ENCODE results near the gene DIO3.
"Not testable (repeated sequence)": the region's sequence is repeated elsewhere in the genome, so short reads cannot be mapped to it uniquely, and the experiment has no call there.

The DIO3 gene

DNA sequence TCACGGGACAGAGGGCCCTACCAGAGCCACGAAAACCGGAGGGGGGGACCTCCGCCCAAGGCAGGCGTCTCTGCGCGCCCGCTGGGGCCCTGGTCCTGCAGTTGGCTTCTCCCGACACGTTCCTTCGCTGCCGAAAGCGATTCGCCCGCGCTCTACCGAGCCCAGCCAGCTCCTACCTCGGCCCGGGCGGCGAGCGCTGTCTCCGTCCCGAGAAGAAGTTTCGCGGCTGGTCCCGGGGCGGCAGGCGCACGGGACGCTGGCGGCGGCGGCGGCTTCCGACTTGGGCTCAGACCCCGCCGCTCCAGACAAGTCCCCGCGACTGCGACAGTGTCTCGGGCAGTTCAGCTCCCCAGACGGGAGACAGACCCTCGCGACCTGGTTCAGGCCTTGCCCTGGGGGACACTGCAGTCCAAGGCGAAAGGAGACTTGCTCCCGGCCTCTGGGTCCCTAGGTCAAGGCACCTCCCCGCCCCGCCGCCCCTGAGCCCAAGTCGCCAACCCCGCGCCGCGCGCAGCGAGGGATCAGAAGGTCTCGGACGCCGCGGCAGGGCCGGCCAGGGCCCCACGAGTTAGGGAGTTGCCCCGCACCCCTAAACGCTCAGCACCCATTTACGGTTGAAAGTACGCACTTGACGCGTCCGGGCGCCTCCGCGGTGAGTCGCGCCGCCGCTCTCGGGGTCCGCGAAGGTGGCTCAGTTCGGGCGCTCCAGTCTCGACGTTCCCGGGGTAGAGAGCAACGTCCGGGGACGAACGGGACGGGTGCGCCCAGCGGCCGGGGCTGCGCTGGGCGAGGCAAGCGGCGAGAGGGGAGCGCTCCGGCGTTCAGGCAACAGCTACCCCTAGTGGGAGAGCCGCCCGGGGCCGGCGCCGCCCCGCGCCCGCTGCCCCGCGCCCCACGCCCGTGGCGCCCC lies 1.4 kb upstream of the DIO3 start:
- DNase-seq: peak; percentile 44

DNA sequence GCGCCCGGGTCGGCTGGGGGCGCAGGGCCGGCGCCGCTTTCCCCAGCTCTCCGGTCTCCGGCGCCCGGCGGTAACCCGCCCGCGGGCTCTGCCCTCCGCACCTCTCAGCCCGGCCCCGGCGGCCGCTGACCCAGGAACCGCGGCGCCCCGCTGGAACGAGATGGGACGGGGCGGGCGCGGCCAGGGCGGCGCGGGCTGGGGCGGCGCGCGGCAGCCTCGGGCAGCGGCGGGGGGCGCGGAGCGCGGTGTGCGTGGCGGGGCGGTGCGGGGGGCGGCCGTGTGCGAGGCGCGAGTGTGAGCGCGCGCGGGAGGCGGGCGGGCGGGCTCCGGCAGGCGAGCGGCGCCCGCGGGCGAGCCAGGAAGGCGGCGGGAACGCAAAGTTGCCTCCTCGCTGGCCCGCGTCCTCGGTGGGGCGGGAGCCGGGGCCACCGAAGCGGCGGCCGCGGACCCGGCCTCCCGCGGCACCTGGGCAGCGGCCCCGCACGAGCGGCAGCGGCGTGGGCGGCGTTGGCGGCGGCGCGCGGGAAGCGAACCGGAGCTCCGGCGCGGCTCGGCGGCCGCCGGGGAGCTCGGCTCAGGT lies 671 bp upstream of the DIO3 start:
- no peak for DNase-seq

DNA sequence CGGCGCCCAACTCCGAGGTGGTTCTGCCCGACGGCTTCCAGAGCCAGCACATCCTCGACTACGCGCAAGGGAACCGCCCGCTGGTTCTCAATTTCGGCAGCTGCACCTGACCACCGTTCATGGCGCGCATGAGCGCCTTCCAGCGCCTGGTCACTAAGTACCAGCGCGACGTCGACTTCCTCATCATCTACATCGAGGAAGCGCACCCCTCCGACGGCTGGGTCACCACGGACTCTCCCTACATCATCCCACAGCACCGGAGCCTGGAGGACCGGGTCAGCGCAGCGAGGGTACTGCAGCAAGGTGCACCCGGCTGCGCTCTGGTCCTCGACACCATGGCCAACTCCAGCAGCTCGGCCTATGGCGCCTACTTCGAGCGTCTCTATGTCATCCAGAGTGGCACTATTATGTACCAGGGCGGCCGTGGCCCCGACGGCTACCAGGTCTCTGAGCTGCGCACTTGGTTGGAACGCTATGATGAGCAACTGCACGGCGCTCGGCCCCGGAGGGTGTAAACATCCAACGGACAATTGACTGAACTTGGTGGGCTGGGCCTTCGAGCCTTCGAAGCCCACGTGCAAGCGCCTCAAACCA lies 699 bp downstream of the DIO3 start:
- DNase-seq: no peak

DNA sequence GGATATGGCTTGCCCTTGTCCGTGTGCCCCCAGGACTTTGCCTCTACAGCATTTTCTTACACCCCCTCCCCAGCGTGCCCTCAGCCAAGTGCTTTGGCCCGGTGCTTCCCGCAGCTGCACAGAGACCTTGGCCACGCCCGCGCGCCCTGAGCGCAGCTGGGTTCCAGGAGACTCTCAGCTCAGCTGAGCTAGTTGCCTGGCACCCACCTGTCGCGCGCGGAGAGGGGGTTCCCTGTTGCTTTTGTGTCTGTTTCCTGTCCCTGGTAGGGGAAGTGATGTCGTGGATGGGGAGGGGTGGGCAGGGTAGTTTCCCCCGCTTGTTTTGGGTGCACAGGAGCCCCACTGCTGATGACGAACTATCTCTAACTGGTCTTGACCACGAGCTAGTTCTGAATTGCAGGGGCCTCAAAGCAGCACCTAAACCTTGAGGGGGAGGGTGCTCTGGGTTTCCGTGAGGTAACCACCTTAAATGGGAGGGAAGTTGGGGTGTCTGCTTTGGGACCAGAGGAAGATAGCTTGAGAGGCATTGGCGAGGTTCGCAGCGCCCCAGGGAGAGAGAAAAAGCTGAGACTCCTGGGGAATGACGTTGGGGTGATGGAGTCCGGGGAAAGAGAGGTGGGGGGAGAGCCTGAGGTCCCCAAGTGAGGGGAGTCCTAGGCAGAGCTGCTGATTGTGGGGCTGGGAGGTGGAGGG lies 1.5 kb downstream of the DIO3 start:
- DNase-seq: peak; percentile 39

DNA sequence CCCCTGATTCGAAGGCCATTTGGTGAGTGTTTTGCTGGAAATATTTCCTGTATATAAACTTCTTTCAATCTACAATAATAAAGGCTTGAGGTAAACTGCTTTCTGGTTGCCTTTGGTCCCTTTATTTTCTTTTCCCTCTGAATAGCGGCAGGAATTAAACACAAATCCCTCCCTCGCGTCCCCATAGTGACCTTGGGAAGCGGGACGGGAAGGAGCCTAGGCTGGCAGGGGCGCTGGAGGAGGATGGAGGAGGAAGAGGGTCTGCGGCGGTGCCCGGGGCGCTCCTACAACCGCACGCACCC lies 2.0 kb downstream of the DIO3 start:
- no peak for DNase-seq

GRCh38 chr14:101563654-101564443 lies 2.6 kb downstream of the DIO3 start:
- no peak for DNase-seq

DNA sequence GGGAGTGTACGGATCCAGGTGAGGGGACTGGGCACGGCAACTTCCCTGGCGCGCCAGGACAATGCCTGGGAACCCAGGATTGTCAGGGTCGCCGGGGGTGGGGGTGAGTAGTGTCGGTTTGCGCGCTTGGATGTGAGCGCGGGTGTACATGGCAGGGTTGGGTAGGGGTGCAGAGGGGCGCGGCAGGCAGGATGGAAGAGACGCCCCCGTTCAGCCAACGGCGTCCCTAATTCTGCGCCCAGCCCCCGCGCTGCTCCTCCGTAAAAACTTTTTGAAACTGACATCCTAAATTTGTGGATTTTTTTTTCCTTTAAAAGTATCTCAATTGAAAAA lies 3.1 kb downstream of the DIO3 start:
- DNase-seq: no peak

DNA sequence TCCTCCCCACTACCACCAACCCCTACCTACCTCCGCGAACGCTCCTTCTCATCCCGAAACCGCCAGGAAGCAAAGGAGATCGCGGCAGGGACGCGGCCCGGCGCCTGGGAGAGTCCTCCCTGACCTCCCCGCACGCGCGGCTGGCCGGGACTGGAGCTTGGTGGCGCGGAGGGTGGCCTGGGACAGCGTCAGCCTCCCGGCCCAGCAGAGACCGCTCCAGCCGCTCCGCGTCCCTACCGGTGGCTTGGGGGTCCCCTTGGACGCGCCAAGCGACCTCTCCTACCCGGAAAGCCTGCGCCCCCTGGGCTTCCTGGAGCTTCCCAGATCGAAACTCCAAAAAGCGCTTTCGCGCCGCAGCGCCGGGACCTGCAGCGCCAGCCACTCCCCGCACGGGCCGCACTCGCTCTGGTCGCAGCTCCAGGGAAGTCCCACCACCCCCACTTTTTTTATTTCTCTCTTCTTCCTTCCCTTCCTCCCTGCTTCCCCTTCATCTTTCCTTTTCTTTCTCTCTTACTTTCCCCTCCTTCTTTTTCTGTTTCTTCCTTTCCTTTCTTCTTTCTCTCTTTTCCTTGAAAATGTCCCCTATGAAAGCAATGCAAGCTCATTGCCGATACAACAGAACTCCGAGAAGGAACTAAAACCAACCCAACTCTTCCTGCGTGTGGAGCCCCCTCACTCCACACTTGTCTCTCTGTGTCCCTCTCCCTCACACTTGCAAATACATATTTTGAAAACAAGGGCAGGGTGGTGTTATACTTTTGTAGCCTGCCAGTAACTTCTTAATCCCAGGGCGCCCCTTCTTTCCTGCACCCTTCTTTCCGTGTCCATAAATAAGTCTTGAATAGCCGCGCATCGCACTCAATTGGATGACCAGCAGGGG lies 3.8 kb downstream of the DIO3 start:
- DNase-seq: no peak

GRCh38 chr14:101567252-101567651 lies 6.0 kb downstream of the DIO3 start:
- DNase-seq: no peak

DNA sequence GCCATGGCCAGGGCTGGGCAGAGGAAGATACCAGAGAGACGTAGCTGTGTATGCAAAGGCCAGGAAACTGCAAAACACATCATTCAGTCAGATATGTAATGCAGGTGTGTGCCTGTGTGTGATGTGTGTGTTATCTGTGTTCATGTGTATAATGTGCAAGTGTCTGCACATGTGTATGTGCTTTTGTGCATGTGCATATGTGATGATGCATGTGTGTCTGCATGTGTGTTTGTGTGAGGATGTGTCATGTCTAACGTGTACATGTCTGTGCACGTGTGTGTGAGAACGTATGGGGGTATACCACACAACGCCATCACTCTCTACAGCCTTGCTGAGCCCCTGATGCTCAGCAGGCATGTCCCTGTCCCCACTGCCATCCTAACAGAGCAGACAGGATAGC lies 9.7 kb downstream of the DIO3 start:
- DNase-seq: no peak

GRCh38 chr14:101572526-101572925 lies 11.2 kb downstream of the DIO3 start:
- DNase-seq: not testable (repeated sequence)

DNA sequence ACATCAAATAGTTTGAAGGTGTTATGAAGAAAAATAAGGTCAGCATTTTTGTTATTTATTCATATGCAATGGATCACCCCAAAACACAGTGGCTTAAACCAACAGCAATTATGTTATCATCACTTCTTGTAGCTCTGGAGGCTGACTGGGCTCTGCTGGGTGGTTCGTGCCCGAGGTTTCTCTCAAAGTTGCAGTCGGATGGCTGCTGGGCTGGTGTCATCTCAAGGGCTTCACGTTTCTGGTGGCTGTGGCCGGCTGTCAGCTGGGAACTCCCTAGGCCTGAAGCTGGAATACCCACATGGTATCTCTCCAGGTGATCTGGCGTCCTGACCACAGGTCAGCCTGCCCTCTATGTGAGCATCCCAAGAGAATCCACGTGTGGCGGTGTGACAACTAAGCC lies 12.0 kb downstream of the DIO3 start:
- no peak for DNase-seq

GRCh38 chr14:101575581-101575980 lies 14.3 kb downstream of the DIO3 start:
- DNase-seq: no peak

DNA sequence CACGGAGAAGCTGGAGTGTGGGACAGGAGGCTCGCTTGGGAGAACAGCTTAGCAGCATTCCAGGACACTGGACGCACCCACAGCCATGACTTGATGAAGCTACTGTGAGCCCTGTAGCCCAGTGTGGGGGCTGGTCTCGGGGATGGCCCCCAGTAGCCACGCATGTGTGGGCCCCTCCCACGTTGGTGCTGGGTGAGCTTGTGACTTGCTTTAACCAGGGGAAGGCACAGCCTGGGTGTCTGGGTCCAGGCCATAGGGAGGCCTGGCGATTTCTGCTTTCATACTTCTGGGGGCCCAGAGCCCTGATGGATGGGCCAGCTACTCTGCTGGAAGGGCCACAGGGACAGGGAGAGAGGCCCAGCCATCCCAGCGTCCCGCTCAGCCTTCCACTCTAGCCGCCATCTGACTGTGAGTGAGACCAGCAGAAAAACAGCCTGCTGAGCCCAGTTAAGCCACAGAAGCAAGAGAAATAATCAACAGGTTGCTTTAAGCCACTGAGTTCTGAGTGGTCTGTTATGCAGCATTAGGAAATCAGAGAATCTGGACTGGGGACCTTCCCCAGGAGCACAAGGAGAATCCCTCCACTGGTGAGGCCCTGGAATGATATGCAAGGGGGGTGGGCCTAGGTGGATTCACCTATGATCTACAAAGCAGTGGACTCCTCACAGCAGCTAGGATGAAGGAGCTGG lies 16.1 kb downstream of the DIO3 start:
- DNase-seq: no peak

- no peak for DNase-seq
These were observed 17.2 kb downstream of the DIO3 start for GRCh38 chr14:101578489-101578888.

DNA sequence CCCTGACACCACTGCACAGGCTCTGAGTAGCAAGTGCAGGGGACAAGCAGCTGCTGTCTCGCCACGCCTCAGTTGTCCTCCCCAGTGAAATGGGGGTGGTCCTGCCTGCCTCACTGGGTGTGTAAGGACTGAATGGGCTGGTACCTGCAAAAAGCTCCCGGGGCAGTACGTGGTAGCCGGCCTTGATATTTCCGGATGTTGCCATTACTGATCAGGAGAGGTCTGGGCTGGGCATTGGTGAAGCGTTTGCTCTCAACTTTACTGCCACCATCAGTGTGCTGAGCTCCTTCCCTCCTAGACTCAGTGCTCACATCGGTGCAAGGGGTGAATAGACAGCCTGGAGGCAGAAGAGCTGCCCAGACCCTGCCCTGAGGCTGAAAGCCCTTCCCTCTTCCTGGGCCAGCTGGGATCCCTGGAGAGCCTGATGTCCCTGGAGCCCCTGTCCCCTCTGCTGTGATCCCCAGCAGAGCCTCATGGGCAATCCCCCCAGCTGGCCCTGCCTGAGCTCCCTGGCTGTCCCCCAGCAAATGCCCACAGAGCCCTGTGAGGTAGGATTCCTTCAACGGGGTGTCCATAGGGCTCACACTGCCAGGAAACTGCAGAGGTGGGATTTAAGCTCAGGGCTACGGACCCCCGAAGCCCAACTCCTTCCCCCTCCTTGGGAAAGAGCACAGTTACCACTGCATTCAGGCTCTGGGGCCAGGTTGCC lies 18.2 kb downstream of the DIO3 start:
- DNase-seq: no peak

DNA sequence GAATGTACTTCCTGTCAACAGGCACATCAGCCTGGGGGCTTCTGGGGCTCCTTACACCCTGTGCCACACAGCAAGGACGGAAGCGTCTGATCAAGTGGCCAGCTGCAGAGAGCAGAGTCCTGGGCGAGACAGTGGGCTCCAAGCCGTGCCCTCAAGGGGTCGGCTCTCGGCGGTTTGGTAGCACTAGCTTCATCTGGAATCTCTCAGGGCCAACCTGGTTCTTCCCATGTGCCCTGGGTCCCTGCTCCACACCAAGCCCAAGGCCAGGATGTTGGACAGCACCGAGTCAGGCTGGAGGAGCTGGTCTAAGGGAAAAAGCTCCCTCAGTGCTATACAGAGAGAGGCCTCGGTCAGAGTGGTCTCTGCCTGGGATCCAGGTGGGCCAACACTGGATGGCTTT lies 20.5 kb downstream of the DIO3 start:
- no peak for DNase-seq

GRCh38 chr14:101582294-101582693 lies 21.0 kb downstream of the DIO3 start:
- no peak for DNase-seq

GRCh38 chr14:101583006-101583714 lies 21.9 kb downstream of the DIO3 start:
- no peak for DNase-seq

- DNase-seq: no peak
These were observed 22.4 kb downstream of the DIO3 start for GRCh38 chr14:101583715-101584054.

All from NCI-H2171 (cell line).